Measurements from ENCODE around the gene POLR3GL.

The POLR3GL gene

GRCh38 chr1:145990249-145990855, 25.9 kb downstream of the POLR3GL start:
- no peak for TF ChIP-seq USF1 (IDR thresholded peaks at IDR 0.05)
- TF ChIP-seq TEAD4 (IDR thresholded peaks at IDR 0.05) = no peak
- TF ChIP-seq FOXM1 (IDR thresholded peaks at IDR 0.05; ENCODE audit: borderline replicate concordance, low read depth) = no peak

- TF ChIP-seq TEAD4 (IDR thresholded peaks at IDR 0.05) = no peak
- no peak for TF ChIP-seq EP300 (IDR thresholded peaks at IDR 0.05; ENCODE audit: borderline replicate concordance)
- TF ChIP-seq YY1 (IDR thresholded peaks at IDR 0.05; ENCODE audit: low read depth) = no peak
- TF ChIP-seq MAX (IDR thresholded peaks at IDR 0.05) = no peak
- TF ChIP-seq FOXM1 (IDR thresholded peaks at IDR 0.05; ENCODE audit: borderline replicate concordance, low read depth) = no peak
- no peak for TF ChIP-seq REST (IDR thresholded peaks at IDR 0.05; ENCODE audit: low read depth)
- TF ChIP-seq USF1 (IDR thresholded peaks at IDR 0.05) = no peak
- TF ChIP-seq EGR1 (IDR thresholded peaks at IDR 0.05) = no peak
- TF ChIP-seq ZBTB7A (IDR thresholded peaks at IDR 0.05; ENCODE audit: low read depth) = no peak
- no peak for TF ChIP-seq CREB1 (IDR thresholded peaks at IDR 0.05; ENCODE audit: low read depth)
- no peak for TF ChIP-seq NFIC (IDR thresholded peaks at IDR 0.05)
- TF ChIP-seq CEBPB (IDR thresholded peaks at IDR 0.05) = no peak
- TF ChIP-seq TAF1 (IDR thresholded peaks at IDR 0.05; ENCODE audit: low read depth) = no peak
- TF ChIP-seq RAD21 (IDR thresholded peaks at IDR 0.05; ENCODE audit: low read depth) = no peak
- TF ChIP-seq TCF12 (IDR thresholded peaks at IDR 0.05; ENCODE audit: low read depth) = no peak
Observed at GRCh38 chr1:145991735-145992412, 27.4 kb downstream of the POLR3GL start.

- TF ChIP-seq USF1 (IDR thresholded peaks at IDR 0.05) = no peak
- TF ChIP-seq NFIC (IDR thresholded peaks at IDR 0.05) = no peak
- no peak for TF ChIP-seq CEBPB (IDR thresholded peaks at IDR 0.05)
- no peak for TF ChIP-seq FOXM1 (IDR thresholded peaks at IDR 0.05; ENCODE audit: borderline replicate concordance, low read depth)
Observed at GRCh38 chr1:145992502-145992936, 28.0 kb downstream of the POLR3GL start.

- TF ChIP-seq RAD21 (IDR thresholded peaks at IDR 0.05; ENCODE audit: low read depth) = no peak
- TF ChIP-seq MAX (IDR thresholded peaks at IDR 0.05) = no peak
- no peak for TF ChIP-seq YY1 (IDR thresholded peaks at IDR 0.05; ENCODE audit: low read depth)
- no peak for TF ChIP-seq TAF1 (IDR thresholded peaks at IDR 0.05; ENCODE audit: low read depth)
- no peak for TF ChIP-seq REST (IDR thresholded peaks at IDR 0.05; ENCODE audit: low read depth)
- no peak for TF ChIP-seq CREB1 (IDR thresholded peaks at IDR 0.05; ENCODE audit: low read depth)
- no peak for TF ChIP-seq TEAD4 (IDR thresholded peaks at IDR 0.05)
- no peak for TF ChIP-seq TCF12 (IDR thresholded peaks at IDR 0.05; ENCODE audit: low read depth)
- no peak for TF ChIP-seq USF1 (IDR thresholded peaks at IDR 0.05)
- TF ChIP-seq EP300 (IDR thresholded peaks at IDR 0.05; ENCODE audit: borderline replicate concordance) = no peak
- no peak for TF ChIP-seq FOXM1 (IDR thresholded peaks at IDR 0.05; ENCODE audit: borderline replicate concordance, low read depth)
- no peak for TF ChIP-seq EGR1 (IDR thresholded peaks at IDR 0.05)
- TF ChIP-seq CEBPB (IDR thresholded peaks at IDR 0.05) = no peak
- TF ChIP-seq ZBTB7A (IDR thresholded peaks at IDR 0.05; ENCODE audit: low read depth) = no peak
- TF ChIP-seq NFIC (IDR thresholded peaks at IDR 0.05) = no peak
Observed at GRCh38 chr1:145992958-145993617, 28.6 kb downstream of the POLR3GL start.
